B cell (primary cell): ENCODE measurements around the gene PRDX2. TPM values are rescaled to one million over a fixed set of nuclear protein-coding genes. Genes with fewer than 3 reads are reported as not detected.

Experiments used
- ATAC-seq: fragments of 200-7000 bp; cut with Tn5 transposase; one replicate; pipeline ENCODE4 v1.10.0; 2021; ENCODE audit warnings: low read depth, mild to moderate bottlenecking, moderate number of reproducible peaks, moderate library complexity
- CTCF ChIA-PET: fragments of 350-600 bp; sonication (Branson Sonifier 250); formaldehyde crosslinking; loops from one replicate; lab custom pipeline; 2021; ENCODE audit warnings: antibody characterized with exemption, inconsistent platforms; lab: Charles Lee
- POLR2A ChIA-PET: fragments of 350-600 bp; sonication (Branson Sonifier 250); formaldehyde crosslinking; loops from one replicate; lab custom pipeline; 2021; ENCODE audit warnings: antibody characterized with exemption; lab: Charles Lee
- DNase-seq: peaks from one replicate; pipeline ENCODE4 v3.0.0; 2013
- H2AFZ ChIP-seq: 2 replicates; pipeline ENCODE4 v1.6.1; 2012; ENCODE audit warnings: mild to moderate bottlenecking, low read depth, low read length; ENCODE audit not compliant: insufficient read depth, poor library complexity, severe bottlenecking
- H3K27ac ChIP-seq, 2 donors: 1 replicate in 1 of 2; 2 replicates in 1 of 2; pipeline ENCODE4 v1.5.1; 2012 to 2013; ENCODE audit warnings: low read length in 2 of 2, mild to moderate bottlenecking in 2 of 2, moderate library complexity in 1 of 2
- H3K27me3 ChIP-seq, 4 experiments: fragments of 200-600 bp in 1 of 4; sonication (generic) in 1 of 4; replicated peaks in 1 of 4; 1 replicate in 2 of 4; 2 replicates in 2 of 4; pipeline versions ENCODE4 v1.6.1 to v1.7.0; 2013 to 2016; ENCODE audit warnings: low read length in 3 of 4, mild to moderate bottlenecking in 2 of 4, mixed read lengths in 1 of 4, moderate library complexity in 1 of 4; ENCODE audit not compliant: insufficient read depth in 4 of 4, control insufficient read depth in 3 of 4; ENCODE audit errors: control extremely low read depth in 1 of 4
- H3K36me3 ChIP-seq, 2 experiments: replicated peaks in 1 of 2; 1 replicate in 1 of 2; 2 replicates in 1 of 2; pipeline versions ENCODE4 v1.6.1 to v1.7.1; 2013; ENCODE audit warnings: low read length in 1 of 2; ENCODE audit not compliant: insufficient read depth in 2 of 2, control insufficient read depth in 1 of 2; ENCODE audit errors: control extremely low read depth in 1 of 2, extremely low read depth in 1 of 2
- H3K4me1 ChIP-seq, 2 donors: fragments of 200-600 bp in 1 of 2; sonication (generic) in 1 of 2; 1 replicate in 1 of 2; 2 replicates in 1 of 2; pipeline versions ENCODE4 v1.5.1 to v1.6.1; 2013 to 2017; ENCODE audit warnings: low read length in 2 of 2; ENCODE audit not compliant: control insufficient read depth in 2 of 2, insufficient read depth in 2 of 2
- H3K4me2 ChIP-seq: replicated peaks from 2 replicates; pipeline ENCODE3; 2012; ENCODE audit warnings: mild to moderate bottlenecking, low read depth, low read length; ENCODE audit not compliant: poor library complexity, severe bottlenecking
- H3K4me3 ChIP-seq, 5 experiments: fragments of 200-600 bp in 1 of 5; sonication (generic) in 1 of 5; 1 replicate in 3 of 5; 2 replicates in 2 of 5; pipeline versions ENCODE4 v1.5.1 to v1.7.0; 2011 to 2016; ENCODE audit warnings: low read length in 4 of 5, mild to moderate bottlenecking in 4 of 5, low read depth in 2 of 5, control low read depth in 1 of 5, moderate library complexity in 1 of 5; ENCODE audit not compliant: insufficient read depth in 1 of 5; ENCODE audit errors: control extremely low read depth in 1 of 5, extremely low read depth in 1 of 5
- H3K79me2 ChIP-seq: fragments of 200-600 bp; sonication (generic); one replicate; pipeline ENCODE4 v1.6.0; 2016; ENCODE audit warnings: low read length; ENCODE audit not compliant: control insufficient read depth, insufficient read depth
- H3K9ac ChIP-seq: fragments of 200-600 bp; sonication (generic); 2 replicates; pipeline ENCODE4 v1.6.1; 2017; ENCODE audit warnings: mild to moderate bottlenecking, low read length, moderate library complexity
- H3K9me3 ChIP-seq, 3 donors: one replicate each; pipeline versions ENCODE4 v1.6.1 to v1.7.1; 2013; ENCODE audit warnings: low read length in 2 of 3; ENCODE audit not compliant: control insufficient read depth in 2 of 3, insufficient read depth in 1 of 3; ENCODE audit errors: control extremely low read depth in 1 of 3
- H4K20me1 ChIP-seq: 2 replicates; pipeline ENCODE4 v1.6.0; 2012; ENCODE audit warnings: mild to moderate bottlenecking, low read length; ENCODE audit not compliant: insufficient read depth, control insufficient read depth, poor library complexity, severe bottlenecking
- H3K27ac Mint-ChIP-seq: one replicate; pipeline ENCODE4 v1.8.0; 2021; ENCODE audit warnings: mixed read lengths
- H3K27me3 Mint-ChIP-seq: one replicate; pipeline ENCODE4 v1.8.0; 2021; ENCODE audit warnings: mixed read lengths
- H3K4me1 Mint-ChIP-seq: one replicate; pipeline ENCODE4 v1.8.0; 2021; ENCODE audit warnings: mixed read lengths
- H3K4me3 Mint-ChIP-seq: one replicate; pipeline ENCODE4 v1.8.0; 2021; ENCODE audit warnings: mixed read lengths
- H3K9me3 Mint-ChIP-seq: one replicate; pipeline ENCODE4 v1.8.0; 2022; ENCODE audit warnings: mixed read lengths; ENCODE audit not compliant: insufficient read depth
- CTCF ChIP-seq: fragments of 200-600 bp; IDR thresholded peaks from one replicate; pipeline ENCODE4 v1.8.0; 2022; ENCODE audit warnings: antibody characterized with exemption, mild to moderate bottlenecking
- EZH2 ChIP-seq: IDR thresholded peaks from 2 replicates; pipeline ENCODE4 v1.6.1; 2012; ENCODE audit warnings: borderline replicate concordance, low read depth, mild to moderate bottlenecking, moderate library complexity, low read length; ENCODE audit not compliant: insufficient read depth, poor library complexity, severe bottlenecking
- WGBS: methylation state at CpG from one replicate; pipeline ENCODE4 v1.1.5; 2013; ENCODE audit warnings: missing lambda C conversion rate; ENCODE audit not compliant: insufficient coverage; 5-methylcytosine and 5-hydroxymethylcytosine counted together
- intact Hi-C: fragments of 100-400 bp; cut with micrococcal nuclease; formaldehyde crosslinking; loops from one replicate; pipeline ENCODE4 v1.10.0; 2022
- polyA plus RNA-seq: library from polyadenylated mRNA; depleted of rRNA; stranded (reverse); fragments of >200 nt; gene quantifications from 2 replicates; pipeline ENCODE4 v1.2.3, GENCODE V29; 2012
- total RNA-seq, 2 donors: library from RNA; stranded (reverse); fragments of 120-200 nt in 1 of 2; gene quantifications; 1 replicate in 1 of 2; 2 replicates in 1 of 2; pipeline versions ENCODE4 v1.2.3 to v1.2.4, GENCODE V29; 2013 to 2022

Gene PRDX2
- total and polyA plus RNA-seq, 2 donors (not counting 1 experiment from before 2014, with no cell fraction given) = 45.5 to 66.1 TPM

GRCh38 chr19:12757544-12758274 lies 43.9 kb downstream of the PRDX2 start:
- DNase-seq = peak; percentile 75
- H3K79me2 ChIP-seq = no peaks in the 10 kb centered on the region
- Mint-ChIP-seq H3K4me1 (peaks cover 11% of the 10 kb centered on the region), H3K9me3 (no peaks in the 10 kb centered on the region), H3K4me3 (peak overlapping the region; percentile 52), H3K27me3 (peaks cover 23% of the 10 kb centered on the region), H3K27ac (no peak overlapping the region)
- TF ChIP-seq EZH2 = no peak
- peak; percentile 88 for TF ChIP-seq CTCF
- peak overlapping the region; percentile 70 for H2AFZ ChIP-seq
- peak overlapping the region; percentile 49 for H3K9ac ChIP-seq
- H3K4me3 ChIP-seq = peak overlapping the region in 3 of 5 experiments; percentile 27 to 42 (median 37)
- ATAC-seq = peak; percentile 72
- 9% methylated on average over 58 of the region's 60 CpGs for WGBS
- POLR2A ChIA-PET = interaction anchor here (0.6 to 1.4 kb wide), 3 partner anchors 38 to 1421 kb away, joined by 4 to 13 read pairs (median 9); partner anchors contain the start of gene DNASE2
- H3K4me2 ChIP-seq = peak overlapping the region; percentile 78
- CTCF ChIA-PET = interaction anchor here (0.6 to 27.9 kb wide), 24 partner anchors 8 to 196 kb away, joined by 3 to 1147 read pairs (median 5); partner anchors contain the start of genes DHPS, FBXW9, GET3 and HOOK2
- no peaks in the 10 kb centered on the region for H4K20me1 ChIP-seq
- H3K4me1 ChIP-seq = peaks cover 7 to 8% of the 10 kb centered on the region in 2 donors
- H3K9me3 ChIP-seq = no peaks in the 10 kb centered on the region
- H3K27me3 ChIP-seq = peaks cover 0 to 28% (median 5%) of the 10 kb centered on the region in 4 experiments
- no peaks in the 10 kb centered on the region for H3K36me3 ChIP-seq
- H3K27ac ChIP-seq = no peak overlapping the region
- intact Hi-C loops = loop anchor here (1.0 kb wide), 1 partner anchor 40 kb away; no protein-coding TSS in a partner anchor
